Fibroblast of skin of scalp (primary cell): ENCODE data around the gene OGFOD1.
"Not testable (repeated sequence)": the region's sequence is repeated elsewhere in the genome, so short reads cannot be mapped to it uniquely, and the experiment has no call there.

Experiments
- DNase-seq: peaks from one replicate; pipeline ENCODE4 v3.0.0-alpha.2; 2013

The OGFOD1 gene

GRCh38 chr16:56481468-56482122 is 30.2 kb downstream of the OGFOD1 start:
- DNase-seq: no peak

- no peak for DNase-seq
These were observed 31.4 kb downstream of the OGFOD1 start for GRCh38 chr16:56482683-56483236.

DNA sequence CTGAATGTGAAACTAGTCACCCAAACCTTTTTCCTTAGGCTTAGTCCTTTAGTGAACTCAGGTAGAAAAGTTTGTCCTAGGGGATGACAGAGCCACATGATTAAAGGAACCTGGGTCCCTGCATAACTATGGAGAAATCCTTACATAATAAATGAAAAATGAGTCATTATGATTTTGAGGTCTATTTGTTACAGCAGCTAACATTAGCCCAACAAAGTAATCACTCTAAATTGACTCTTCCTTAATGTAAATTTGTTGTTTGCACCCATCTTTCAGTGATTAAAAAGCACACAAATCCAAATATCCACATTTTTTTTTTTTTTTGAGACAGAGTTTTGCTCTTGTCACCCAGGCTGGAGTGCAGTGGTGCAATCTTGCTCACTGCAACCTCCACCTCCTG is 32.0 kb downstream of the OGFOD1 start:
- DNase-seq: no peak

DNA sequence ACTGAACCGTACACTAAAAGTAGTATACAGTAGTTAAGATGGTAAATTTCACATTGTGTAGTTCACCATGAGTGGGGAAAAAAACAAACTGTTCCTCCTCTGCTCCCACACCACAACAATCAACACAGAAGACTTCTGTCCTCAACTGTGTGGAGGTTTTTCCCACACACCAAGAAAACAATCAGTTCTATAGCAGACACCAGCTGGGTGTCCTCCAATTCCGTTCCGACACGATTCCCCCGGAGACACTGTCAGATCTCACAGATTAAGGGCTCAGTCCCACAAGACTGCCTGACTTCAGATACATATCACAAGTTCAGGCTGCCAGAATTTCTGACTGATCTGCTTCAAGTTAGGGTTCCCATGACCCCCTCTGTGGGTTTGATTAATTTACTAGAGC is 36.7 kb downstream of the OGFOD1 start:
- DNase-seq: no peak

DNA sequence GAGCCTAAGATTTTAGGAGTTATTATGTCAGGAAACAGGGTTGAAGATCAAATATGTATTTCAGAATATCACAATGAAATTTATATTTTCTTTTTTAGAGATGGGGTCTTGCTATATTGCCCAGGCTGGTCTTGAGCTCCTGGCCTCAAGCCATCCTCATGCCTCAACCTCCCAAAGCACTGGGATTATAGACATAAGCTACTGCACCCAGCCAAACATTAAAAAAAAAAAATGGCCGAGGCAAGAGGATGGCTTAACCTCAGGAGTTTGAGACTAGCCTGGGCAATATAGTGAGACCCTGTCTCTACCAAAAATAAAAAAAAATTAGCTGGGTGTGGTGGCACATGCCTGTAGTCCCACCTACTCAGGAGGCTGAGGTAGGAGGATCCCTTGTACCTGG is 37.5 kb downstream of the OGFOD1 start:
- DNase-seq: not testable (repeated sequence)

- DNase-seq: no peak
These were observed 40.4 kb downstream of the OGFOD1 start for GRCh38 chr16:56491657-56492261.

DNA sequence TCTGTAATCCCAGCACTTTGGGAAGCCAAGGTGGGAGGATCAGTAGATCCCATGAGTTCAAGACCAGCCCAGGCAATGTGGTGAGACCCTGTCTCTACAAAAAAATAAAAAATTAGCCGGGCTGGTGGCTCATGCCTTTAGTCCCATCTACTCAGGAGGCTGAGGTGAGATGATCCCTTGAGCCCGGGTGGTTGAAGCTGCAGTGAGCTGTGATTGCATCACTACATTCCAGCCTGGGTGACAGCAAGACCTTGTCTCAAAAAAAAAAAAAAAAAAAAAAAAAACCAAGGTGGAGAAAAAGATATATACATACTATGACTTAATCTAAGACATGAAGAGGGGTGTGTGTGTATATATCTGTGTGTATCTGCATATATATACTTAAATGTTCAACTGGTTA is 41.8 kb downstream of the OGFOD1 start:
- no peak for DNase-seq

GRCh38 chr16:56493815-56494214 is 42.5 kb downstream of the OGFOD1 start:
- DNase-seq: no peak

DNA sequence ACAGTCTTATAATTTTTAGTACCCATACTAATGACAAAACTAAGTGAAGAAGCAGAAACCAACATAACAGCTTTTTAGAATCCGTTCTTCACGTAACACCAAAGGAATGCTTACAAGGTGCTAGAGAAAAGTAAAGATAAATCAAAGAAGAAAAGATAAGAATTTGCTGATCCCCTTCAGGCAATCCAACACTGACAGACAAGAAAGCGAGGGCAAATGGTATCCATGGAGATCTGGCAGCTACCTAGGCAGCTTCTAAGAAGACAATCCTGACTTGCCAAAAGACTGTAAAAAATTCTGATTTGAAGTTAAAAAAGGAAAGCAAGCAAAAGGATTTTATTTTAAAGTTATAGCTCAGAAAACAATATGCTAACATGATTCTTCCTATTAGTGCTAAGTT is 53.8 kb downstream of the OGFOD1 start:
- DNase-seq: no peak

- DNase-seq: peak; percentile 58
These were observed 55.6 kb downstream of the OGFOD1 start for GRCh38 chr16:56506941-56507340.

- DNase-seq: no peak
These were observed 59.2 kb downstream of the OGFOD1 start for GRCh38 chr16:56510544-56510943.

DNA sequence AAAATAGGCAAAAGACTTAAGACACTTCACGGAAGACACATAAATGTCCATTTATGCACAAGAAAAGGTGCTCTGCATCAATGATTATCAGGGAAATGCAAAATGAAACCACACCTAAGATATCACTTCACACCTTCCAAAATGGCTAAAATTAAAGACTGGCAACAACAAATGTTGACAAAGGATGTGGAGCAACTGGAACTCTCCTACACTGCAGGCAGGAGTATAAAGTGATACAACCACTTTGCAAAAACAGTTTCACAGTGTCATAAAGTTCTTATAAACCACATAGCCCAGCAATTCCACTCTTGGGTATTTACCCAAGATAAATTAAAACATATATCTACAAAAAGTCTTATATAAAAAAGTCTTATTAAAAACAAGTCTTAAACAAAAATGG is 60.7 kb downstream of the OGFOD1 start:
- DNase-seq: no peak

DNA sequence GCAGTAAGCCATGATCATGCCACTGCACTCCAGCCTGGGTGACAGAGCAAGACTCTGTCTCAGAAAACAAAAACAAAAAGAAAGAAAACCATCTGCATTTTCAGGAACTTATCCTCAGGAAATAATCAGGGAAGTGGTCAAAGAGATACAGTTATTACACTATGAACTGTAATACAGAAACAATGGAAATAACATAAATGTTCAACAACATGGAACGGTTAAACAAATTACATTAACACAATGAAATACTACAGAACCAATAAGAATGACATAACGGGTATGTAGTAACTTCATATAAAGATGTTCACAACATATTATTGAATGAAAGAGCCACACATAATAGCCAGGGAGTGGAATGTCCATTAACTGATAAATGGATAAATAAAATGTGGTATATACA is 61.7 kb downstream of the OGFOD1 start:
- no peak for DNase-seq

GRCh38 chr16:56513972-56514371 is 62.6 kb downstream of the OGFOD1 start:
- peak; percentile 66 for DNase-seq

- no peak for DNase-seq
These were observed 63.5 kb downstream of the OGFOD1 start for GRCh38 chr16:56514845-56515244.

- no peak for DNase-seq
These were observed 64.3 kb downstream of the OGFOD1 start for GRCh38 chr16:56515665-56516064.

DNA sequence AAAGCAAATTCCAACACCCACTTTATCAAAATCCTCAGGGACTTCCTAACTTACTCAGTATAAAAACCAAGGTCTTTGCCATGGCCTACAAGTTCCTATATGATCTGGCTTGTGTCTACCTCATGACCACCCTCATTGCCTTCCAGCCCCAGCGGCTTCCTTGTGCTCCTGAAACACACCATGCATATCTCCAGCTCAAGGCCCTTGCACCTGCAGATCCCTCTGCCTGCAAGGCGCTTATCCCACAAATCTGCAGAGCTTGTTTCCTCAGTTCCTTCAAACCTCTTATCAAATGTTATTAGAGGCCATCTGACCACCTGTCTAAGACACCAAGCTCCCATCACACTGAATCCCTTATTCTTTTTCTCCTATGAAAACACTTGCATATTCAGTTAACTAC is 65.9 kb downstream of the OGFOD1 start:
- DNase-seq: no peak

DNA sequence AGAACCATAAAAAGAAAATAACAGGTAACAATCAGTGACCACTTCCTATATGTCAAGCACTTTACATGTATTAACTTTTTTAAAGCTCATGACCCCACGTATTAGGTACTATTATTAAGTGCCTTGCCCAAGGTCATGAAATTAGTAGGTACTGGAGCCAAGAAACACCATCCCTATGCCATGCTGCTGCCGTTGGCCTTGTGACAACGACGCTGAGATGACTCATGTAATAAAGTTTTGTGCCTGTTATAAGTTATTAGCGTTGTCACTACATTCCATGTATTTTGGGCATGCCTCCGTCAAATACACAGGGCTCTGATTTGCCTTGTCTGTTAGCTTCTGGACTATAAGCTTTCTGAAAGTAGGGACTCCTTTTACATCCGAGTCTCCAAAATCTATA is 67.1 kb downstream of the OGFOD1 start:
- peak; percentile 20 for DNase-seq

DNA sequence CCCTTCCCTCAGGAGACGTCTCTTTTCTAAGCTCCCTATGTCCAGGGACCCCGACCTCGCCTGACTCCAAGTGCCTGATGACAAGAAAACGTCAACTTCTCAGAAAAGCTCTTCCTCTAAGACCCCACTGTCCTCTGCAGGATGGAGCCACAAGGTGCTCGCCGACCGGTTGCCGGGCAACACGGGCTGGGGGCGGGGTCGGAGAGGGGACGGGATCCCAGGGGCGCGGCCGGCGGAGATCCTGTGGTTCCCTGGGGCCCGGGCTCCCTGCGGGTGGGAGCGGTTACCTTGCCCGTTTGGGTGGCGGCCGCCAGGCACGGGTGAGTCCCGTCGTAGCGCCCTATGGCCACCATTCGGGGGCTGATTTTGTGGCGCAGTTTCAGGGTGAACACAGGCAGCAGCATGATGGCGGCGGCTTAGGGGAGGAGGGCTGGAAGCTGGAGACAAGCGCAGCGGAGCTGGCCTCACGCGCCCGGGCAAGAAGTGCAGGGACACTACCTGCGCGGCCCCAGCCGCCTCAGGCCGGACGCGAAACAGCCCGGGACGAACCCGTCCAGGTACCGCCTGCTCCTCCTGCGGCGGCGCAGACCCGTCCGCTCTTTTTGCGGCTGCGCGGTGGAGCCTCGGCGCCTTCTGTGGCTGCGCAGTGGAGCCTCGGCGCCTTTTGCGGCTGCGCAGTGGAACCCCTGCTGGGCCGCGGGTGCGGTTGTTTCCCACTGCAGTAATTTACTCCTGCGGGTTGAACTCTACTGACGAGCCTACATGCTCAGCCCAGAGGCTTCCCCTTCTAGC is 68.3 kb downstream of the OGFOD1 start, which contains the start of gene BBS2:
Gene BBS2, minus strand, starts transcription at position 566 of the 792 bp plus-strand sequence. Its CDS starts 162 bp downstream, at position 404.
- peak; percentile 84 for DNase-seq

GRCh38 chr16:56520251-56520577 is 68.9 kb downstream of the OGFOD1 start:
- no peak for DNase-seq

DNA sequence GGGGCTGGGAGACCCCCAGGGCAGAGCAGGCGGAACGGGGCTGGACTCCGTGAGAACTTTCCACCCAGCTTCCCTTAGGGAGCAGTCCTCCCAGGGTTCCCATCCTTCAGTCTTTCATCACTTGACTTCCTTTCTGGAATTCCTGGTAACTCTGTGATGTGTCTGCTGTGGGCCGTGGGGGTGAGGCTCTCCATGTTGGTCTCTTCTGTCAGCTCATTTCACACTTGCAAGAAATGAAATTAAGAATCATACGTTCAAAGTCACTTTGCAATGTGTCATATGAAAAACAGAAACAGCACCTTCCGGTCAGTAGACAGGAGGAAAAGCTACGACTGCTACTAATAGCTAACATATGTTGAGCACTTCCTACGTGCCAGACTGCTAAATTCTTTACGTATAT is 73.9 kb downstream of the OGFOD1 start:
- DNase-seq: peak; percentile 82
